SK-N-SH treated with all-trans-retinoic acid at 6 μM for 48 hours (cell line): ENCODE measurements around the gene VWF.

Experiments
- ATAC-seq: fragments of 200-7000 bp; cut with Tn5 transposase; 3 replicates; pipeline ENCODE4 v1.9.1; 2020; ENCODE audit warnings: mild to moderate bottlenecking, moderate library complexity
- ARNTL ChIP-seq: fragments of 450-650 bp; formaldehyde crosslinking; IDR thresholded peaks from 2 replicates; pipeline ENCODE4 v1.5.0; 2020; ENCODE audit warnings: low read depth, mild to moderate bottlenecking, moderate library complexity, borderline replicate concordance
- BACH2 ChIP-seq: fragments of 250-450 bp; sonication (Bioruptor Pico); IDR thresholded peaks from 2 replicates; pipeline ENCODE4 v1.9.0; 2021; ENCODE audit warnings: mild to moderate bottlenecking, borderline replicate concordance
- CSDC2 ChIP-seq: fragments of 250-450 bp; sonication (Bioruptor Pico); IDR thresholded peaks from 2 replicates; pipeline ENCODE4 v1.5.0; 2020; ENCODE audit warnings: mild to moderate bottlenecking, moderate library complexity
- ESRRG ChIP-seq: fragments of 250-450 bp; sonication (Bioruptor Pico); IDR thresholded peaks from 2 replicates; pipeline ENCODE4 v1.6.1; 2021; ENCODE audit warnings: mild to moderate bottlenecking
- GLIS3 ChIP-seq: fragments of 250-450 bp; sonication (Bioruptor Pico); IDR thresholded peaks from 2 replicates; pipeline ENCODE4 v1.5.0; 2020; ENCODE audit warnings: mild to moderate bottlenecking, moderate library complexity
- OSR1 ChIP-seq: fragments of 250-450 bp; sonication (Bioruptor Pico); IDR thresholded peaks from 2 replicates; pipeline ENCODE4 v1.8.0; 2022; ENCODE audit warnings: moderate library complexity, mild to moderate bottlenecking, inconsistent platforms
- PPARA ChIP-seq: fragments of 250-450 bp; sonication (Bioruptor Pico); IDR thresholded peaks from 2 replicates; pipeline ENCODE4 v1.5.0; 2020; ENCODE audit warnings: mild to moderate bottlenecking, borderline replicate concordance
- RARB ChIP-seq: fragments of 250-450 bp; sonication (Bioruptor Pico); IDR thresholded peaks from 2 replicates; pipeline ENCODE4 v1.8.0; 2021; ENCODE audit warnings: mild to moderate bottlenecking, moderate library complexity
- SNAI2 ChIP-seq: fragments of 250-450 bp; sonication (Bioruptor Pico); IDR thresholded peaks from 2 replicates; pipeline ENCODE4 v1.5.0; 2020; ENCODE audit warnings: mild to moderate bottlenecking, moderate library complexity
- TCF4 ChIP-seq: fragments of 250-450 bp; sonication (Bioruptor Pico); IDR thresholded peaks from 2 replicates; pipeline ENCODE4 v1.8.0; 2021; ENCODE audit warnings: mild to moderate bottlenecking, moderate library complexity, borderline replicate concordance
- TOX ChIP-seq: fragments of 250-450 bp; sonication (Bioruptor Pico); IDR thresholded peaks from 2 replicates; pipeline ENCODE4 v1.8.0; 2021; ENCODE audit warnings: mild to moderate bottlenecking, moderate library complexity, borderline replicate concordance
- ZC3H10 ChIP-seq: fragments of 250-450 bp; sonication (Bioruptor Pico); IDR thresholded peaks from 2 replicates; pipeline ENCODE4 v1.5.1; 2021; ENCODE audit warnings: mild to moderate bottlenecking, moderate library complexity
- ZFP3 ChIP-seq: fragments of 250-450 bp; sonication (Bioruptor Pico); IDR thresholded peaks from 2 replicates; pipeline ENCODE4 v1.5.0; 2020; ENCODE audit warnings: mild to moderate bottlenecking, moderate library complexity
- ZFP30 ChIP-seq: fragments of 450-650 bp; formaldehyde crosslinking; IDR thresholded peaks from 2 replicates; pipeline ENCODE4 v1.5.0; 2022; ENCODE audit warnings: mild to moderate bottlenecking, moderate library complexity
- ZNF565 ChIP-seq: fragments of 450-650 bp; formaldehyde crosslinking; conservative IDR thresholded peaks from 2 replicates; pipeline ENCODE4 v1.5.0; 2020; ENCODE audit warnings: low read depth, mild to moderate bottlenecking, moderate library complexity
- ZNF8 ChIP-seq: fragments of 450-650 bp; formaldehyde crosslinking; IDR thresholded peaks from 2 replicates; pipeline ENCODE4 v1.5.0; 2020; ENCODE audit warnings: mild to moderate bottlenecking, moderate library complexity
- TF ChIP-seq, protein P1 (sequence below): fragments of 250-450 bp; sonication (Bioruptor Pico); IDR thresholded peaks from 2 replicates; pipeline ENCODE4 v1.5.0; 2020; ENCODE audit warnings: mild to moderate bottlenecking, moderate library complexity
- TF ChIP-seq, protein P2 (sequence below): fragments of 250-450 bp; sonication (Bioruptor Pico); IDR thresholded peaks from 2 replicates; pipeline ENCODE4 v1.5.1; 2020; ENCODE audit warnings: low read depth, mild to moderate bottlenecking, moderate library complexity
- TF ChIP-seq, protein P3 (sequence below): fragments of 250-450 bp; sonication (Bioruptor Pico); IDR thresholded peaks from 2 replicates; pipeline ENCODE4 v1.8.0; 2020; ENCODE audit warnings: mild to moderate bottlenecking, moderate library complexity, borderline replicate concordance
- TF ChIP-seq, protein P4 (sequence below): fragments of 250-450 bp; sonication (Bioruptor Pico); IDR thresholded peaks from 2 replicates; pipeline ENCODE4 v1.5.1; 2021; ENCODE audit warnings: mild to moderate bottlenecking, moderate library complexity
- TF ChIP-seq, protein P5 (sequence below): fragments of 250-450 bp; sonication (Bioruptor Pico); IDR thresholded peaks from 2 replicates; pipeline ENCODE4 v1.8.0; 2021; ENCODE audit warnings: low read depth, mild to moderate bottlenecking, moderate library complexity, borderline replicate concordance

The VWF gene

DNA sequence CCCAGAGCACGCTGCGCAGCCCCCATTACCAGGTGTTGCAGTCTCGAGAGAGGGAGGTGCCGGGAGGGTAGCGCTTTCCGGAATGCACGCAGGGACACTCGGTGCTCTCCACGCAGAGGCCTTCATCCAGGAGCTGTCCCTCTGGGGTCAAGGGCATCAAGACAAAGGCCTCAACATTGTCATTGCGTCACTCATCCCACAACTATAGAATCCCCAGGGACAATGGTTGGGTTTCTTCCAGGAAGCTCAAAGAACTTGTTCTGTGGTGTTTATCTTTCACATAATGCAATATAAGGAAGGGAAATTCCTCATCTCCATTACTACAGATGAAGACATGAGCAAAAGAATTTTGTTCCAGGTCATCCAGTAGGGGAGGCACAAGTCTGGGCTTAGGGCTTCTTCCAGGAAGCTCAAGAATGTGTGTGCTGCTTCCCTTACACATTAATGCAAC is 52.1 kb downstream of the VWF start:
- peak; percentile 22; the same call in 1 of the 3 replicates for ATAC-seq
- no peak for TF ChIP-seq TOX (CRISPR knock-in tag)
- no peak for TF ChIP-seq ZNF8 (CRISPR knock-in tag)
- TF ChIP-seq ESRRG (CRISPR knock-in tag) = no peak
- TF ChIP-seq OSR1 (CRISPR knock-in tag) = no peak
- TF ChIP-seq, protein P1, sequence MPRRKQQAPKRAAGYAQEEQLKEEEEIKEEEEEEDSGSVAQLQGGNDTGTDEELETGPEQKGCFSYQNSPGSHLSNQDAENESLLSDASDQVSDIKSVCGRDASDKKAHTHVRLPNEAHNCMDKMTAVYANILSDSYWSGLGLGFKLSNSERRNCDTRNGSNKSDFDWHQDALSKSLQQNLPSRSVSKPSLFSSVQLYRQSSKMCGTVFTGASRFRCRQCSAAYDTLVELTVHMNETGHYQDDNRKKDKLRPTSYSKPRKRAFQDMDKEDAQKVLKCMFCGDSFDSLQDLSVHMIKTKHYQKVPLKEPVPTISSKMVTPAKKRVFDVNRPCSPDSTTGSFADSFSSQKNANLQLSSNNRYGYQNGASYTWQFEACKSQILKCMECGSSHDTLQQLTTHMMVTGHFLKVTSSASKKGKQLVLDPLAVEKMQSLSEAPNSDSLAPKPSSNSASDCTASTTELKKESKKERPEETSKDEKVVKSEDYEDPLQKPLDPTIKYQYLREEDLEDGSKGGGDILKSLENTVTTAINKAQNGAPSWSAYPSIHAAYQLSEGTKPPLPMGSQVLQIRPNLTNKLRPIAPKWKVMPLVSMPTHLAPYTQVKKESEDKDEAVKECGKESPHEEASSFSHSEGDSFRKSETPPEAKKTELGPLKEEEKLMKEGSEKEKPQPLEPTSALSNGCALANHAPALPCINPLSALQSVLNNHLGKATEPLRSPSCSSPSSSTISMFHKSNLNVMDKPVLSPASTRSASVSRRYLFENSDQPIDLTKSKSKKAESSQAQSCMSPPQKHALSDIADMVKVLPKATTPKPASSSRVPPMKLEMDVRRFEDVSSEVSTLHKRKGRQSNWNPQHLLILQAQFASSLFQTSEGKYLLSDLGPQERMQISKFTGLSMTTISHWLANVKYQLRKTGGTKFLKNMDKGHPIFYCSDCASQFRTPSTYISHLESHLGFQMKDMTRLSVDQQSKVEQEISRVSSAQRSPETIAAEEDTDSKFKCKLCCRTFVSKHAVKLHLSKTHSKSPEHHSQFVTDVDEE (CRISPR knock-in tag) = no peak
- TF ChIP-seq ZNF565 = no peak
- no peak for TF ChIP-seq CSDC2 (CRISPR knock-in tag)
- no peak for TF ChIP-seq ARNTL (CRISPR knock-in tag)
- TF ChIP-seq TCF4 = no peak
- TF ChIP-seq ZC3H10 (CRISPR knock-in tag) = no peak
- TF ChIP-seq, protein P2, sequence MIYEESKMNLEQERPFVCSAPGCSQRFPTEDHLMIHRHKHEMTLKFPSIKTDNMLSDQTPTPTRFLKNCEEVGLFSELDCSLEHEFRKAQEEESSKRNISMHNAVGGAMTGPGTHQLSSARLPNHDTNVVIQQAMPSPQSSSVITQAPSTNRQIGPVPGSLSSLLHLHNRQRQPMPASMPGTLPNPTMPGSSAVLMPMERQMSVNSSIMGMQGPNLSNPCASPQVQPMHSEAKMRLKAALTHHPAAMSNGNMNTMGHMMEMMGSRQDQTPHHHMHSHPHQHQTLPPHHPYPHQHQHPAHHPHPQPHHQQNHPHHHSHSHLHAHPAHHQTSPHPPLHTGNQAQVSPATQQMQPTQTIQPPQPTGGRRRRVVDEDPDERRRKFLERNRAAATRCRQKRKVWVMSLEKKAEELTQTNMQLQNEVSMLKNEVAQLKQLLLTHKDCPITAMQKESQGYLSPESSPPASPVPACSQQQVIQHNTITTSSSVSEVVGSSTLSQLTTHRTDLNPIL (CRISPR knock-in tag) = no peak
- TF ChIP-seq ZFP30 = no peak
- no peak for TF ChIP-seq PPARA (CRISPR knock-in tag)
- TF ChIP-seq ZFP3 (CRISPR knock-in tag) = no peak
- TF ChIP-seq, protein P3, sequence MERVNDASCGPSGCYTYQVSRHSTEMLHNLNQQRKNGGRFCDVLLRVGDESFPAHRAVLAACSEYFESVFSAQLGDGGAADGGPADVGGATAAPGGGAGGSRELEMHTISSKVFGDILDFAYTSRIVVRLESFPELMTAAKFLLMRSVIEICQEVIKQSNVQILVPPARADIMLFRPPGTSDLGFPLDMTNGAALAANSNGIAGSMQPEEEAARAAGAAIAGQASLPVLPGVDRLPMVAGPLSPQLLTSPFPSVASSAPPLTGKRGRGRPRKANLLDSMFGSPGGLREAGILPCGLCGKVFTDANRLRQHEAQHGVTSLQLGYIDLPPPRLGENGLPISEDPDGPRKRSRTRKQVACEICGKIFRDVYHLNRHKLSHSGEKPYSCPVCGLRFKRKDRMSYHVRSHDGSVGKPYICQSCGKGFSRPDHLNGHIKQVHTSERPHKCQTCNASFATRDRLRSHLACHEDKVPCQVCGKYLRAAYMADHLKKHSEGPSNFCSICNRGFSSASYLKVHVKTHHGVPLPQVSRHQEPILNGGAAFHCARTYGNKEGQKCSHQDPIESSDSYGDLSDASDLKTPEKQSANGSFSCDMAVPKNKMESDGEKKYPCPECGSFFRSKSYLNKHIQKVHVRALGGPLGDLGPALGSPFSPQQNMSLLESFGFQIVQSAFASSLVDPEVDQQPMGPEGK = no peak
- TF ChIP-seq, protein P4, sequence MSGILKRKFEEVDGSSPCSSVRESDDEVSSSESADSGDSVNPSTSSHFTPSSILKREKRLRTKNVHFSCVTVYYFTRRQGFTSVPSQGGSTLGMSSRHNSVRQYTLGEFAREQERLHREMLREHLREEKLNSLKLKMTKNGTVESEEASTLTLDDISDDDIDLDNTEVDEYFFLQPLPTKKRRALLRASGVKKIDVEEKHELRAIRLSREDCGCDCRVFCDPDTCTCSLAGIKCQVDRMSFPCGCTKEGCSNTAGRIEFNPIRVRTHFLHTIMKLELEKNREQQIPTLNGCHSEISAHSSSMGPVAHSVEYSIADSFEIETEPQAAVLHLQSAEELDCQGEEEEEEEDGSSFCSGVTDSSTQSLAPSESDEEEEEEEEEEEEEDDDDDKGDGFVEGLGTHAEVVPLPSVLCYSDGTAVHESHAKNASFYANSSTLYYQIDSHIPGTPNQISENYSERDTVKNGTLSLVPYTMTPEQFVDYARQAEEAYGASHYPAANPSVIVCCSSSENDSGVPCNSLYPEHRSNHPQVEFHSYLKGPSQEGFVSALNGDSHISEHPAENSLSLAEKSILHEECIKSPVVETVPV (CRISPR knock-in tag) = no peak
- TF ChIP-seq RARB (CRISPR knock-in tag) = no peak

DNA sequence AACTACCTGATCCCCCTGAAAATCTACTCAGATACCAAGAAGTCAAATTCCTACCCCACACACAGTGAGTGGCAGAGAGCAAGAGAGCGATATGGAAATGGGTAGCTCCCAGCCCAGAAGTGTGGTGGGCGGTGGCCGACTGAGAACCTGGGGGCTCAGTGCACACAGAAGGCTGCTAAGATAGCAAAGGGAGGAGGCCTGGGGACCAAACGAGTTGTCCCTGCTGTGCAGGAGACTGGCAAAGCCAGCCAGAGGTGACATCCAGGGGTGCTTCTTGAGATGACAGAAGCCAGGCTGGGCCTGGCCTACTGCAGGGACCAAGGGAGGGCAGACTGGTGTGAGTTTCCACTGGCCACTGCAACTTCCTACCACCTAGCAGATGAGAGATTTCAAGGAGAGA is 52.9 kb downstream of the VWF start:
- no peak for ATAC-seq
- TF ChIP-seq, protein P4 (CRISPR knock-in tag) = no peak
- TF ChIP-seq GLIS3 (CRISPR knock-in tag) (no peak), PPARA (CRISPR knock-in tag) (no peak), ARNTL (CRISPR knock-in tag) (no peak), ZC3H10 (CRISPR knock-in tag) (no peak), ZFP30 (no peak), ZNF565 (no peak), ESRRG (CRISPR knock-in tag) (no peak), ZNF8 (CRISPR knock-in tag) (no peak), BACH2 (CRISPR knock-in tag) (no peak), SNAI2 (CRISPR knock-in tag) (no peak), TOX (CRISPR knock-in tag) (no peak), OSR1 (CRISPR knock-in tag) (no peak)
- TF ChIP-seq, protein P5, sequence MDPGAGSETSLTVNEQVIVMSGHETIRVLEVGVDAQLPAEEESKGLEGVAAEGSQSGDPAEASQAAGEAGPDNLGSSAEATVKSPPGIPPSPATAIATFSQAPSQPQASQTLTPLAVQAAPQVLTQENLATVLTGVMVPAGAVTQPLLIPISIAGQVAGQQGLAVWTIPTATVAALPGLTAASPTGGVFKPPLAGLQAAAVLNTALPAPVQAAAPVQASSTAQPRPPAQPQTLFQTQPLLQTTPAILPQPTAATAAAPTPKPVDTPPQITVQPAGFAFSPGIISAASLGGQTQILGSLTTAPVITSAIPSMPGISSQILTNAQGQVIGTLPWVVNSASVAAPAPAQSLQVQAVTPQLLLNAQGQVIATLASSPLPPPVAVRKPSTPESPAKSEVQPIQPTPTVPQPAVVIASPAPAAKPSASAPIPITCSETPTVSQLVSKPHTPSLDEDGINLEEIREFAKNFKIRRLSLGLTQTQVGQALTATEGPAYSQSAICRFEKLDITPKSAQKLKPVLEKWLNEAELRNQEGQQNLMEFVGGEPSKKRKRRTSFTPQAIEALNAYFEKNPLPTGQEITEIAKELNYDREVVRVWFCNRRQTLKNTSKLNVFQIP (CRISPR knock-in tag) = no peak
- TF ChIP-seq, protein P2 (CRISPR knock-in tag) = no peak
